ENCODE data around the gene TRIM41. TPM values are rescaled to one million over a fixed set of nuclear protein-coding genes. Genes with fewer than 3 reads are reported as not detected.

Gene TRIM41
- total and polyA plus RNA-seq, 2 of the 13 experiments (the other 11 are each of a cell fraction or from before 2014, with no cell fraction given), result 10.2 to 16.7 TPM

DNA sequence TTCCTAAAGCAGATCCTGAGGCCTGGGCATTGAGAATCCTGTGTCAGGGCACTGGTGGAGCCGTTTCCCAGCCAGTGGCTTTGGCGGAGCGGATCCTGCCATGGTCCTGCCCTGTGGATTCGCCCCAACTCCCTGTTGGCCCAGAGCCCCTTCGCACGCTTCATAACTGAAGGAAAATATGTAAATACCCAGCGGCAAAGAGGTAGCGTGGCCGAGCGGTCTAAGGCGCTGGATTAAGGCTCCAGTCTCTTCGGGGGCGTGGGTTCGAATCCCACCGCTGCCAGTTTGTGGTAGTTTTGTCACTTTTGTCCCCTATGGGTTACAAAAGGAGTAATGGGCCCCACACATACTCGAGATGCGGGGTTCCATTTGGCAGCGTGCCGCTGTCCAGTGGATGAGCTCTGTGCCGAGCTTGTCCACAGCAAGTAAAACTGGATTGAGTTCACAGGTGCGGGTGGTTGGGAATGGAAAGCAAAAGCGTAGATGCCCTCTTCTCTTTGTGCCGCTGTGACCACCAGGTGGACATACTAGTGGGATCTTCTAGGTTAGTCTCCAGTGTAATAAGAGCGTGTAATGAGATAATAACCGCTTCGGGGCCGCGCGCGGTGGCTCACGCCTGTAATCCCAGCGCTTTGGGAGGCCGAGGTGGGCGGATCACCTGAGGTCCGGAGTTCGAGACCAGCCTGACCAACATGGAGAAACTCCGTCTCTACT is 35.4 kb upstream of the TRIM41 start (continued):
- TF ChIP-seq SALL1 (CRISPR knock-in tag; IDR thresholded peaks at IDR 0.05), result peak; percentile 96
- TF ChIP-seq ZSCAN31 (CRISPR knock-in tag; IDR thresholded peaks at IDR 0.05; ENCODE audit: low read depth), result peak; percentile 51; the same call in 1 of the 2 replicates
- TF ChIP-seq, protein P1, sequence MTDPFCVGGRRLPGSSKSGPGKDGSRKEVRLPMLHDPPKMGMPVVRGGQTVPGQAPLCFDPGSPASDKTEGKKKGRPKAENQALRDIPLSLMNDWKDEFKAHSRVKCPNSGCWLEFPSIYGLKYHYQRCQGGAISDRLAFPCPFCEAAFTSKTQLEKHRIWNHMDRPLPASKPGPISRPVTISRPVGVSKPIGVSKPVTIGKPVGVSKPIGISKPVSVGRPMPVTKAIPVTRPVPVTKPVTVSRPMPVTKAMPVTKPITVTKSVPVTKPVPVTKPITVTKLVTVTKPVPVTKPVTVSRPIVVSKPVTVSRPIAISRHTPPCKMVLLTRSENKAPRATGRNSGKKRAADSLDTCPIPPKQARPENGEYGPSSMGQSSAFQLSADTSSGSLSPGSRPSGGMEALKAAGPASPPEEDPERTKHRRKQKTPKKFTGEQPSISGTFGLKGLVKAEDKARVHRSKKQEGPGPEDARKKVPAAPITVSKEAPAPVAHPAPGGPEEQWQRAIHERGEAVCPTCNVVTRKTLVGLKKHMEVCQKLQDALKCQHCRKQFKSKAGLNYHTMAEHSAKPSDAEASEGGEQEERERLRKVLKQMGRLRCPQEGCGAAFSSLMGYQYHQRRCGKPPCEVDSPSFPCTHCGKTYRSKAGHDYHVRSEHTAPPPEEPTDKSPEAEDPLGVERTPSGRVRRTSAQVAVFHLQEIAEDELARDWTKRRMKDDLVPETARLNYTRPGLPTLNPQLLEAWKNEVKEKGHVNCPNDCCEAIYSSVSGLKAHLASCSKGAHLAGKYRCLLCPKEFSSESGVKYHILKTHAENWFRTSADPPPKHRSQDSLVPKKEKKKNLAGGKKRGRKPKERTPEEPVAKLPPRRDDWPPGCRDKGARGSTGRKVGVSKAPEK (CRISPR knock-in tag; IDR thresholded peaks at IDR 0.05; ENCODE audit: borderline replicate concordance), result peak; percentile 92
- TF ChIP-seq SNRNP70 (IDR thresholded peaks at IDR 0.05; ENCODE audit: low read depth, low read length), result no peak
- peak; percentile 88; the same call in 1 of the 2 replicates for TF ChIP-seq NFKB2 (CRISPR knock-in tag; IDR thresholded peaks at IDR 0.05; ENCODE audit: borderline replicate concordance)
- no peak for TF ChIP-seq ZNF619 (CRISPR knock-in tag; IDR thresholded peaks at IDR 0.05)
- TF ChIP-seq ZNF839 (CRISPR knock-in tag; IDR thresholded peaks at IDR 0.05; ENCODE audit: borderline replicate concordance), result no peak
- TF ChIP-seq ZNF430 (CRISPR knock-in tag; IDR thresholded peaks at IDR 0.05), result peak; percentile 76; the same call in 1 of the 2 replicates
- TF ChIP-seq, protein P2, sequence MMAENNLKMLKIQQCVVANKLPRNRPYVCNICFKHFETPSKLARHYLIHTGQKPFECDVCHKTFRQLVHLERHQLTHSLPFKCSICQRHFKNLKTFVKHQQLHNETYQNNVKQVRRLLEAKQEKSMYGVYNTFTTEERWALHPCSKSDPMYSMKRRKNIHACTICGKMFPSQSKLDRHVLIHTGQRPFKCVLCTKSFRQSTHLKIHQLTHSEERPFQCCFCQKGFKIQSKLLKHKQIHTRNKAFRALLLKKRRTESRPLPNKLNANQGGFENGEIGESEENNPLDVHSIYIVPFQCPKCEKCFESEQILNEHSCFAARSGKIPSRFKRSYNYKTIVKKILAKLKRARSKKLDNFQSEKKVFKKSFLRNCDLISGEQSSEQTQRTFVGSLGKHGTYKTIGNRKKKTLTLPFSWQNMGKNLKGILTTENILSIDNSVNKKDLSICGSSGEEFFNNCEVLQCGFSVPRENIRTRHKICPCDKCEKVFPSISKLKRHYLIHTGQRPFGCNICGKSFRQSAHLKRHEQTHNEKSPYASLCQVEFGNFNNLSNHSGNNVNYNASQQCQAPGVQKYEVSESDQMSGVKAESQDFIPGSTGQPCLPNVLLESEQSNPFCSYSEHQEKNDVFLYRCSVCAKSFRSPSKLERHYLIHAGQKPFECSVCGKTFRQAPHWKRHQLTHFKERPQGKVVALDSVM (CRISPR knock-in tag; IDR thresholded peaks at IDR 0.05), result no peak
- TF ChIP-seq ZBTB1 (CRISPR knock-in tag; IDR thresholded peaks at IDR 0.05; ENCODE audit: borderline replicate concordance), result no peak
- TF ChIP-seq PHF8 (CRISPR knock-in tag; IDR thresholded peaks at IDR 0.05), result no peak; the same call in 1 of the 2 replicates
- TF ChIP-seq ZMYM4 (CRISPR knock-in tag; IDR thresholded peaks at IDR 0.05), result peak; percentile 60
- 0 out of 2 replicates have a peak, but pooled peaks have one; percentile 27 for TF ChIP-seq ZFP62 (CRISPR knock-in tag; IDR thresholded peaks at IDR 0.05)
- peak; percentile 64; the same call in 1 of the 2 replicates for TF ChIP-seq IRF2 (CRISPR knock-in tag; IDR thresholded peaks at IDR 0.05)
- peak; percentile 98 for TF ChIP-seq ZNF24 (IDR thresholded peaks at IDR 0.05)
- TF ChIP-seq NAIF1 (CRISPR knock-in tag; IDR thresholded peaks at IDR 0.05; ENCODE audit: borderline replicate concordance), result no peak
- TF ChIP-seq, protein P3, sequence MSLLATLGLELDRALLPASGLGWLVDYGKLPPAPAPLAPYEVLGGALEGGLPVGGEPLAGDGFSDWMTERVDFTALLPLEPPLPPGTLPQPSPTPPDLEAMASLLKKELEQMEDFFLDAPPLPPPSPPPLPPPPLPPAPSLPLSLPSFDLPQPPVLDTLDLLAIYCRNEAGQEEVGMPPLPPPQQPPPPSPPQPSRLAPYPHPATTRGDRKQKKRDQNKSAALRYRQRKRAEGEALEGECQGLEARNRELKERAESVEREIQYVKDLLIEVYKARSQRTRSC (CRISPR knock-in tag; IDR thresholded peaks at IDR 0.05; ENCODE audit: low read depth), result no peak
- TF ChIP-seq ZNF777 (CRISPR knock-in tag; IDR thresholded peaks at IDR 0.05), result peak; percentile 38; the same call in 1 of the 2 replicates
- TF ChIP-seq FOXP1 (IDR thresholded peaks at IDR 0.05), result no peak
- peak; percentile 9; the same call in 1 of the 2 replicates for TF ChIP-seq FOXP1 (CRISPR knock-in tag; IDR thresholded peaks at IDR 0.05)
- TF ChIP-seq RARA (CRISPR knock-in tag; IDR thresholded peaks at IDR 0.05), result no peak
